Inflammatory macrophage treated with lipopolysaccharide for 1 hour (primary cell): ENCODE results near the gene BLOC1S4.

ENCODE experiments used
- DNase-seq, 2 donors: peaks; one replicate each; pipeline ENCODE4 v3.0.0-alpha.2; 2020 to 2022

Gene BLOC1S4

GRCh38 chr4:6692806-6693205, 23.2 kb upstream of the BLOC1S4 start:
- no peak for DNase-seq

- DNase-seq = peak; percentile 31 to 37
Observed at GRCh38 chr4:6693231-6694176, 22.5 kb upstream of the BLOC1S4 start, which contains the start of gene S100P. Gene S100P (plus strand): TSS chr4:6693878. CDS start chr4:6693933, 55 bp downstream.

- no peak for DNase-seq
Observed at GRCh38 chr4:6694177-6694901, 21.6 kb upstream of the BLOC1S4 start.

- DNase-seq = no peak
Observed at GRCh38 chr4:6695660-6696610, 20.0 kb upstream of the BLOC1S4 start.

GRCh38 chr4:6696611-6697010, 19.4 kb upstream of the BLOC1S4 start:
- DNase-seq = no peak

- no peak for DNase-seq
Observed at GRCh38 chr4:6697131-6697530, 18.8 kb upstream of the BLOC1S4 start.

GRCh38 chr4:6699388-6699787, 16.6 kb upstream of the BLOC1S4 start:
- no peak for DNase-seq

- DNase-seq = no peak
Observed at GRCh38 chr4:6699903-6700302, 16.1 kb upstream of the BLOC1S4 start.

- DNase-seq = no peak
Observed at GRCh38 chr4:6701371-6701770, 14.6 kb upstream of the BLOC1S4 start.

- DNase-seq = no peak
Observed at GRCh38 chr4:6702761-6703160, 13.2 kb upstream of the BLOC1S4 start.

- no peak for DNase-seq
Observed at GRCh38 chr4:6703786-6704185, 12.2 kb upstream of the BLOC1S4 start.

GRCh38 chr4:6705646-6706045, 10.3 kb upstream of the BLOC1S4 start:
- no peak for DNase-seq

GRCh38 chr4:6706173-6706572, 9.8 kb upstream of the BLOC1S4 start:
- no peak for DNase-seq

GRCh38 chr4:6709230-6710114, 6.5 kb upstream of the BLOC1S4 start, which contains the start of gene MRFAP1L1:
Gene MRFAP1L1 (minus strand): TSS chr4:6709865. CDS start chr4:6709629, 236 bp downstream.
- DNase-seq = peak; percentile 93 to 95

GRCh38 chr4:6710282-6710681, 5.7 kb upstream of the BLOC1S4 start:
- no peak for DNase-seq

- DNase-seq = no peak
Observed at GRCh38 chr4:6710996-6711395, 5.0 kb upstream of the BLOC1S4 start.

GRCh38 chr4:6714954-6715353, 1.0 kb upstream of the BLOC1S4 start:
- DNase-seq = peak in 1 of 2 donors; percentile 26

- DNase-seq = no peak
Observed at GRCh38 chr4:6715704-6716017, 313 bp upstream of the BLOC1S4 start.

- DNase-seq = no peak
Observed at GRCh38 chr4:6716958-6717655, 1.1 kb downstream of the BLOC1S4 start.

- DNase-seq = no peak
Observed at GRCh38 chr4:6718932-6719610, 3.1 kb downstream of the BLOC1S4 start.
